Effector memory CD4-positive, alpha-beta T cell (primary cell): ENCODE data around the gene INSC.

Experiments used
- DNase-seq, 3 donors: peaks; one replicate each; pipeline ENCODE4 v3.0.0-alpha.2; 2020
- H3K27ac ChIP-seq: 2 replicates; pipeline ENCODE4 v1.7.0; 2013; ENCODE audit warnings: mild to moderate bottlenecking, low read length, moderate library complexity; ENCODE audit not compliant: insufficient read depth, poor library complexity, severe bottlenecking
- H3K27me3 ChIP-seq: replicated peaks from 2 replicates; pipeline ENCODE4 v1.7.0; 2013; ENCODE audit warnings: mild to moderate bottlenecking, low read length; ENCODE audit not compliant: insufficient read depth, control insufficient read depth, poor library complexity, severe bottlenecking
- H3K36me3 ChIP-seq: 2 replicates; pipeline ENCODE4 v1.7.0; 2013; ENCODE audit warnings: mild to moderate bottlenecking, low read length, moderate library complexity; ENCODE audit not compliant: control insufficient read depth, insufficient read depth
- H3K4me1 ChIP-seq: 2 replicates; pipeline ENCODE4 v1.7.0; 2013; ENCODE audit warnings: low read length, mild to moderate bottlenecking; ENCODE audit not compliant: control insufficient read depth, insufficient read depth, poor library complexity, severe bottlenecking
- H3K4me3 ChIP-seq: 2 replicates; pipeline ENCODE4 v1.7.0; 2013; ENCODE audit warnings: low read length, low read depth, mild to moderate bottlenecking; ENCODE audit not compliant: insufficient read depth, poor library complexity, severe bottlenecking
- H3K9me3 ChIP-seq: 2 replicates; pipeline ENCODE4 v1.7.0; 2013; ENCODE audit warnings: mild to moderate bottlenecking, low read length, moderate library complexity; ENCODE audit not compliant: control insufficient read depth

The INSC gene

DNA sequence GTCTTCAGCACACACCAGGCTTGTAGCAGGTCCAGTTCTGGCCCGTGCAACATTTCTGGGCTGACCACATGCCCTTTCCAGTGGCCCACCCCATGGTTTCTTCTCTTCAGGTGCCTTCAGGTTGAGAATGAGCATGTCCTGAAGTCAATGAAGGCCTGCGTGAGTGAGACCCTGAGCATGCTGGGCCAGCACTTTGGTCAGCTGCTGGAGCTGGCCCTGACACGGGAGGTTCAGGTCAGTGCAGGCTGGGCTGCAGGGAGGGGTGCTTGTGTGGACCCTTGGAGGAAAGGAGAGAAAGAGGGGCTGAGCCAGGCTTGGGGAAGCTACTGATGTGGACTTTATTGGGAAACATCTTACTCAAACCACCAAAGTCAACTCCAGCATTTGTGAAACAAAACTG is 63.5 kb downstream of the INSC start:
- Histone ChIP-seq H3K4me1 (no peaks in the 10 kb centered on the region), H3K27ac (no peak overlapping the region), H3K36me3 (no peaks in the 10 kb centered on the region), H3K27me3 (no peaks in the 10 kb centered on the region), H3K4me3 (no peak overlapping the region), H3K9me3 (no peaks in the 10 kb centered on the region)
- DNase-seq: no peak

DNA sequence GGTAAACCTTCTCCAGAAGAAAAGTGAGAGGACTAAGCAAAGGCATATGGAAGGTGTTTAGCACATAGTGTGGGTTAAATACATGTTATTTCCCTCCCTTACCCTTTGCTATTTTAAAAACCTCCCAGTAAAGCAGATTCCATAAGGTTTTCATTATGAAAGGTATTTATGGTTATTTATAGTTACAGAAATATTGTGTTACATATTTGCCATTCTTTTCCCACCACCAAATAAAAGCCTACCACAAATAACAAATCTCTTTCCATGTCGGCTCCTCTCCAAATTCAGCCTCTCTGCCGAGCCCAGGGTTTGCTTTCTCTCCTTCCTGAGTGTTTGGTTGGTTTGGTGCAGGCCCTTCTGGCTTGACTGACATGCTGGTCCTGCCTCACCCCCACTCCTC is 64.4 kb downstream of the INSC start:
- no peaks in the 10 kb centered on the region for H3K9me3 ChIP-seq
- no peaks in the 10 kb centered on the region for H3K36me3 ChIP-seq
- H3K27me3 ChIP-seq: no peaks in the 10 kb centered on the region
- H3K27ac ChIP-seq: no peak overlapping the region
- no peak for DNase-seq
- no peaks in the 10 kb centered on the region for H3K4me1 ChIP-seq
- no peak overlapping the region for H3K4me3 ChIP-seq

DNA sequence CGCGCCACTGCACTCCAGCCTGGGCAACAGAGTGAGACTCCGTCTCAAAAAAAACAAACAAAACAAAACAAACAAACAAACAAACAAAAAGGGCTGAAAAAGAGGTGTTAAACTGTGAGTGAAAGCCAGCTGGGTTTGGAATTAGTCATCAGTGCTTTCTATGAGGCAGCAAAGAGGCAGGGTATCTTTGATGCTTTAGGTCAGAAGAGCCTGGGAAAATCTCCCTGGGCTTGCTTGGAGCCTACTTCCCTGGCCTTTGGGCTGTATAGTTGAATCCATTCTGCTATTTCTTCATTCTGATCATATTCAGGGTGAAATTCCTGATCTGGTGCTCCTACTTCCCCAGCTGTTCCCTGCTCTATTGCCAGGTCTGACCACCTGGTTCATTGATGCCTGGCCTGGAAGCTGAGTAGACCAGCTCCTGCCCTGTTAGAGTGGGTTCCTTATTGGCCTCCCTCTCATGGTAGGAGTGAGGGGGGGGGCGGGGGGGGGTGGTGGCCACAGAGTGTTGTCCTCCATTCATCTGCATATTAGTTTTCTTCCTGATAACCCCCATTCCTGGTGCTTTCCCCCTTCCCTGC is 65.6 kb downstream of the INSC start:
- H3K27ac ChIP-seq: no peak overlapping the region
- H3K9me3 ChIP-seq: no peaks in the 10 kb centered on the region
- H3K4me3 ChIP-seq: no peak overlapping the region
- no peaks in the 10 kb centered on the region for H3K27me3 ChIP-seq
- no peak for DNase-seq
- no peaks in the 10 kb centered on the region for H3K36me3 ChIP-seq
- H3K4me1 ChIP-seq: no peaks in the 10 kb centered on the region

DNA sequence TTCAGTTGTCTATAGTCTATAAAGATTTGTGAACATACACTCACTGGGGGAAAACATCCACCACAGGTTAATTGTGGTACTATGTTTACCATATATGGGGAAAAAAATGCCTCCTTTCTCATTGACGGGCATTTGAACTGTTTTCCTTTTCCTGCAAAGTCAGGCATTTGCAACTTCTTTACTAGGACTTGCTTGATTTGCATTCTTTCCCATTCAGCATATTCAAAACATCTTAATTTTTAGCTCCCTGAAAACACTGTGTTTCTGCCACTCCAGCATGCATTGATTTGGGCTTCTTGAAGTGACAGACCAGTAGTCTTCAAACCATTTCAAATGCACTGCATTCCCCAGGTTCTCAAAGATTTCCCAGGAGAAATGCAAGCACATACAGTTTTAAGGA is 67.6 kb downstream of the INSC start:
- Histone ChIP-seq H3K36me3 (no peaks in the 10 kb centered on the region), H3K4me1 (no peaks in the 10 kb centered on the region), H3K4me3 (no peak overlapping the region), H3K27ac (no peak overlapping the region), H3K27me3 (no peaks in the 10 kb centered on the region), H3K9me3 (no peaks in the 10 kb centered on the region)
- no peak for DNase-seq

GRCh38 chr11:15185021-15185420 is 70.3 kb downstream of the INSC start:
- no peak overlapping the region for H3K27ac ChIP-seq
- H3K36me3 ChIP-seq: no peaks in the 10 kb centered on the region
- H3K9me3 ChIP-seq: no peaks in the 10 kb centered on the region
- H3K4me3 ChIP-seq: no peak overlapping the region
- H3K4me1 ChIP-seq: no peaks in the 10 kb centered on the region
- DNase-seq: no peak
- H3K27me3 ChIP-seq: no peaks in the 10 kb centered on the region

- Histone ChIP-seq H3K27me3 (no peaks in the 10 kb centered on the region), H3K27ac (no peak overlapping the region), H3K4me1 (no peaks in the 10 kb centered on the region), H3K9me3 (no peaks in the 10 kb centered on the region), H3K4me3 (no peak overlapping the region), H3K36me3 (no peaks in the 10 kb centered on the region)
- DNase-seq: no peak
Measured at GRCh38 chr11:15186146-15186545, 71.4 kb downstream of the INSC start.

- Histone ChIP-seq H3K4me1 (no peaks in the 10 kb centered on the region), H3K4me3 (no peak overlapping the region), H3K9me3 (no peaks in the 10 kb centered on the region), H3K27ac (no peak overlapping the region), H3K36me3 (no peaks in the 10 kb centered on the region), H3K27me3 (no peaks in the 10 kb centered on the region)
- no peak for DNase-seq
Measured at GRCh38 chr11:15189189-15189588, 74.5 kb downstream of the INSC start.

DNA sequence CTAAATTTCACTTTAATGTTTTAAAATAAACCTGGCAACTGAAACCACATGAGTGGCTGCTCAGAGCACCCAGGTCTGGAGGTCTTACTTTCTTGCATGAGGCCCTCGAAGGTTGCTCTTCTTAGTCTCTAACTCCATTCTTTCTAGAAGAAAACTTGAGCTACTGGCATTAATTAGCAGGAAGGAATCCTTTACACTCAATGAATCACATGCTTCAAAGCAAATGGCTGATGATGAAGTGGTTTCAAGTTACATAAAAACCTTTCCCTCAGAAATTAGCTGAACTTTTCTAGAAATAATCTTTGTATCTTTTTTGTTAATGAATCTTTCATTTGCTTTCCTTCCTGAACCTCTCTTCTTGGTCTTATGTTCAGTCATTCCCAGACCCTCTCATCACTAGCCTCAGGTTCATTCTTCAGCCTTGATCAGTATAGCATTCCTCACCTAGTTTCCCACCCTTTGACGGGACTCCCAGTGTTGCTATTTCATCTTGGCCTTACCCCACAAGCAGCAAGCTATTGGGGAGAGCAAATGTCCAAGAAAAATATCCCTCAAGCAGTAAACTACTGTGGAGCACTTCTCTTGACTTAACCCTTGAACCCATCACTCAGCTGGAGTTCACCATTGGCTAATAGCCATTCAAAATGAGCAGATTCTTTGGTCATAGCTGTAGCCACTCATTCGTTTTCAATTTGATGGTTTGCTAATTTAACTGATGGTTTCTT is 75.1 kb downstream of the INSC start:
- no peaks in the 10 kb centered on the region for H3K36me3 ChIP-seq
- H3K9me3 ChIP-seq: no peaks in the 10 kb centered on the region
- H3K27ac ChIP-seq: no peak overlapping the region
- no peak overlapping the region for H3K4me3 ChIP-seq
- no peaks in the 10 kb centered on the region for H3K4me1 ChIP-seq
- H3K27me3 ChIP-seq: no peaks in the 10 kb centered on the region
- no peak for DNase-seq

DNA sequence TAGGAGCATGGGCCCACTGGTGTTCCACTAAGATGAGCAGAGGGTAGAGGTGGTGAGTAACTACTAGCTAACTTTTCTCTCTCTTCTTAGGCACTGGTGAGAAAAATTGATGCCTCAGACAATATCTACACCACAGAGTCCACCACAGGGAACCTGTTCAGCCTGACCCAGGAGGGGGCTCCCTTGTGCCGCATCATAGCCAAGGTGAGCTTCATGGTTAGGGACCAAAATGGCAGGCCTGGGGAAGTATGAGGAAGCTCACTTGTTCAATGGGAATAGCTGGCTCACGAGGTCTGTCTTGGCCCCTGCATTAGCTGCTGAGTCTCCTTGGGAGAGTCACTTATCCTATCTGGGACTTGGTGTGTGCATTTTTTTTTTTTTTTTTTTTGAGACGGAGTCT is 75.9 kb downstream of the INSC start:
- no peaks in the 10 kb centered on the region for H3K9me3 ChIP-seq
- no peak overlapping the region for H3K27ac ChIP-seq
- H3K4me3 ChIP-seq: no peak overlapping the region
- no peaks in the 10 kb centered on the region for H3K27me3 ChIP-seq
- no peaks in the 10 kb centered on the region for H3K36me3 ChIP-seq
- DNase-seq: no peak
- no peaks in the 10 kb centered on the region for H3K4me1 ChIP-seq

- Histone ChIP-seq H3K27me3 (no peaks in the 10 kb centered on the region), H3K4me3 (no peak overlapping the region), H3K27ac (no peak overlapping the region), H3K4me1 (no peaks in the 10 kb centered on the region), H3K9me3 (no peaks in the 10 kb centered on the region), H3K36me3 (no peaks in the 10 kb centered on the region)
- DNase-seq: no peak
Measured at GRCh38 chr11:15192005-15192556, 77.4 kb downstream of the INSC start.
